ENCODE measurements around the gene NUPR2.
"Not testable (repeated sequence)": the region's sequence is repeated elsewhere in the genome, so short reads cannot be mapped to it uniquely, and the experiment has no call there.

The NUPR2 gene

DNA sequence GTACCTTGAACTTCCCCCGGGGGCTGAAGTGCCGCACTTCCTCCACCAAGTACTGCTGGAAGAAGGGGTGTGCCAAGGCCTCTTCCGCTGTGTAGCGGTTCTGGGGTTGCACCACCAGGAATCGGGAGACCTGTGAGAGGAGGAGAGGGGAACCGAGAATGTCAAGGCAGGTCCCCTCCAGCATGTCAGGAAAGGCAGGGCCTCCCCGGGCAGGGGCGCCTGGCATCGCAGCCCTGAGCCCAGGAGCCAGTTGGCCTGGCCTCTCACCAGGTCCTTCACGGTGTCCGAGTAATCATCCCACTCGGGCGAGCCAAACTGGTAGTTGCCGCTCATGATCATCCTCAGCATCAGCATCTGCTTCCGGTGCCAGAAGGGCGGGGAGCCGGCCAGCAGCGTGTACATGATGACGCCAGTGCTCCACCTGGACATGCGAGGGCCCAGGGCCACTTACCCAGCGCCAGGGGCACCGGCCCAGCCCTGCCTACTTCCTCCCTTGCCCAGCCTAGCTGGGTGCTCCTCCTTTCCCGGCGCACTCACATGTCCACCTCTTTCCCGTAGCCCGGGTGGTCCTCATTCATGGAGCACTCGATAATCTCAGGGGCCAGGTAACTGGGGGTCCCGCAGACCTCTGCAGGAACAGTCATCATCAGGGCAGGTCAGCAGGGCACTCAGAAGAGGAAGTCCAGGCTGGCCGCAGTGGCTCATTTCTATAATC is 34.4 kb downstream of the NUPR2 start:
- DNase-seq (ENCODE audit: low read depth): no peak
- no peak overlapping the region for H3K4me3 ChIP-seq (replicated peaks; ENCODE audit: low read depth, low read length)
- TF ChIP-seq, protein P1, sequence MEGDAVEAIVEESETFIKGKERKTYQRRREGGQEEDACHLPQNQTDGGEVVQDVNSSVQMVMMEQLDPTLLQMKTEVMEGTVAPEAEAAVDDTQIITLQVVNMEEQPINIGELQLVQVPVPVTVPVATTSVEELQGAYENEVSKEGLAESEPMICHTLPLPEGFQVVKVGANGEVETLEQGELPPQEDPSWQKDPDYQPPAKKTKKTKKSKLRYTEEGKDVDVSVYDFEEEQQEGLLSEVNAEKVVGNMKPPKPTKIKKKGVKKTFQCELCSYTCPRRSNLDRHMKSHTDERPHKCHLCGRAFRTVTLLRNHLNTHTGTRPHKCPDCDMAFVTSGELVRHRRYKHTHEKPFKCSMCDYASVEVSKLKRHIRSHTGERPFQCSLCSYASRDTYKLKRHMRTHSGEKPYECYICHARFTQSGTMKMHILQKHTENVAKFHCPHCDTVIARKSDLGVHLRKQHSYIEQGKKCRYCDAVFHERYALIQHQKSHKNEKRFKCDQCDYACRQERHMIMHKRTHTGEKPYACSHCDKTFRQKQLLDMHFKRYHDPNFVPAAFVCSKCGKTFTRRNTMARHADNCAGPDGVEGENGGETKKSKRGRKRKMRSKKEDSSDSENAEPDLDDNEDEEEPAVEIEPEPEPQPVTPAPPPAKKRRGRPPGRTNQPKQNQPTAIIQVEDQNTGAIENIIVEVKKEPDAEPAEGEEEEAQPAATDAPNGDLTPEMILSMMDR (IDR thresholded peaks at IDR 0.05; ENCODE audit: low read length, missing control alignments): no peak

DNA sequence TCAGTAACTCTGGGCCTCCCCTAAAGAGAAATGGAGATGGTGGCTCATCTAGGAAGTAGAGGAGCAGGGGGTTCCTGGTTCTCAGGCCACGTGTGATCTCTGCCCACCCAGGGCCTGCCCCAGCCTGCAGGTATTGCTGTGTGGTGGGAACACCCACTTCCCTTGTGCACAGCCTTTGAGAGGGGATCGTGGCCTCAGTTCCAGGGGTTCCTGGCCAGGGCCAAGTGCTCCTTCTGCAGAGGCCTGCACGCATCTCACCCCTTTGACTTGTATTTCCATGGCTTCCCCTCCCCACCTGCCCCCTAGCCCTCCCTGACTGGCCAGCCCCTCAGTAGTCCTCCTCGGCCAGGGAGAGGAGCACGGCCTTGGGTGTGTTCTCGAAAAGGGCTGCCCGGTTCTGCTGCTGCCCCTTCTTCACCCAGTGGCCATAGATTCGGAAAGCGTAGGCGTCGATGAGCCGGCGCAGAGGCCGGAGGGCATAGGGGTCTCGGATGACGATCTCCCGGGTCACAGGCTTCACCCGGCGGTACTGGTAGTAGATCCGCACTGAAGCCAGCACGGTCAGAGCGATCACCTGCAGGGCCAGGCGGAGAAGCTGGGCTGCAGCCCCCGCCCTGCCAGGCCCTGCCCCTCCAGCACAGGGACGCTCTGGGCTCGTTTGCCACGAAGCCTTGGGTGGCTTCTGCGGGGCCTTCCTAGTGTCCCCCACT is 35.3 kb downstream of the NUPR2 start:
- not testable (repeated sequence) for DNase-seq (ENCODE audit: low read depth); H3K4me3 ChIP-seq (replicated peaks; ENCODE audit: low read depth, low read length)

DNA sequence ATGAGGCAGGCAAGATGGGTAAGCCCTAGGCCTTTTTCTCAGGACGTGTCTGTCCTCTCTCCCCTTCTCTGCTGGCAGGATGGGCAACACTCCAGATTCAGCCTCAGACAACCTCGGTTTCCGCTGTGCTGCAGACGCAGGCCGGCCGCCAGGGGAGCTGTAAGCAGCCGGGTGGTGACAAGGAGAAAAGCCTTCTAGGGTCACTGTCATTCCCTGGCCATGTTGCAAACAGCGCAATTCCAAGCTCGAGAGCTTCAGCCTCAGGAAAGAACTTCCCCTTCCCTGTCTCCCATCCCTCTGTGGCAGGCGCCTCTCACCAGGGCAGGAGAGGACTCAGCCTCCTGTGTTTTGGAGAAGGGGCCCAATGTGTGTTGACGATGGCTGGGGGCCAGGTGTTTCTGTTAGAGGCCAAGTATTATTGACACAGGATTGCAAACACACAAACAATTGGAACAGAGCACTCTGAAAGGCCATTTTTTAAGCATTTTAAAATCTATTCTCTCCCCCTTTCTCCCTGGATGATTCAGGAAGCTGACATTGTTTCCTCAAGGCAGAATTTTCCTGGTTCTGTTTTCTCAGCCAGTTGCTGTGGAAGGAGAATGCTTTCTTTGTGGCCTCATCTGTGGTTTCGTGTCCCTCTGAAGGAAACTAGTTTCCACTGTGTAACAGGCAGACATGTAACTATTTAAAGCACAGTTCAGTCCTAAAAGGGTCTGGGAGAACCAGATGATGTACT is 36.6 kb downstream of the NUPR2 start:
- TF ChIP-seq, protein P1 (IDR thresholded peaks at IDR 0.05; ENCODE audit: low read length, missing control alignments): peak; percentile 82
- H3K4me3 ChIP-seq (replicated peaks; ENCODE audit: low read depth, low read length): no peak overlapping the region
- peak; percentile 79 for DNase-seq (ENCODE audit: low read depth)

DNA sequence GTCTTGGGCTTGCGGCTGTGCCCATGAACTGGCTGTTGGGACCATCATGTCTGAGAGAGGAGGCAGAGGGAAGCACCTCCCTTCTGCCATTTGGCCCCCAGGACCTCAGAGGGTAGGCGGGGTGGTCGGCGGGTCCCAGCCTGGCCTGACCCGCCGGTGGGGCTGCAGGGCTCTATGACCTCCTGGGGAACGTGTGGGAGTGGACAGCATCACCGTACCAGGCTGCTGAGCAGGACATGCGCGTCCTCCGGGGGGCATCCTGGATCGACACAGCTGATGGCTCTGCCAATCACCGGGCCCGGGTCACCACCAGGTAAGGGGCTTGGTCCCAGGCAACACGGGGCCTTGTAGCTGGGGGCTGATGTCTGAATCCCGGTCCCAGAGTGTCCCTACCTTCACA is 38.0 kb downstream of the NUPR2 start:
- H3K4me3 ChIP-seq (replicated peaks; ENCODE audit: low read depth, low read length): no peak overlapping the region
- TF ChIP-seq, protein P1 (IDR thresholded peaks at IDR 0.05; ENCODE audit: low read length, missing control alignments): no peak
- DNase-seq (ENCODE audit: low read depth): no peak

DNA sequence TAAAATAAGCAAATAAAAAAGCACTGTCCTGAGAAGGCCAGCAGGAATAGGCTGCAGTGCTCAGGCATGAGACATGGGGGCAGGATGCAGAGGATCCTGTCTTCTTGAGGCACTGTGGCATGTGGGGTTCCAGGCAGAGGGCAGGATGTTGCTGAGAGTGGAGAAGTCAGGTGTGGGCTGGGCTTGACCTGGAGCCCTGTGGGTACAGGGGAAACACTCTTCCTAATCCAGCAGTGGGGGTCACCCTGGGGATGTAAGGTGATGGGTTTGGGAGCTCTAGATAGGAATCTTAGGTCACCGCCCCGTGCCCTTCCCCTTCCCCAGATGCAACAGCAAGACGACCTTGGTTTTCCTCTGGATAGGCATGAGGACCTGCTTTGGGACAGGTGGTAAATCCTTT is 38.5 kb downstream of the NUPR2 start:
- DNase-seq (ENCODE audit: low read depth): no peak
- TF ChIP-seq, protein P1 (IDR thresholded peaks at IDR 0.05; ENCODE audit: low read length, missing control alignments): no peak
- H3K4me3 ChIP-seq (replicated peaks; ENCODE audit: low read depth, low read length): no peak overlapping the region

DNA sequence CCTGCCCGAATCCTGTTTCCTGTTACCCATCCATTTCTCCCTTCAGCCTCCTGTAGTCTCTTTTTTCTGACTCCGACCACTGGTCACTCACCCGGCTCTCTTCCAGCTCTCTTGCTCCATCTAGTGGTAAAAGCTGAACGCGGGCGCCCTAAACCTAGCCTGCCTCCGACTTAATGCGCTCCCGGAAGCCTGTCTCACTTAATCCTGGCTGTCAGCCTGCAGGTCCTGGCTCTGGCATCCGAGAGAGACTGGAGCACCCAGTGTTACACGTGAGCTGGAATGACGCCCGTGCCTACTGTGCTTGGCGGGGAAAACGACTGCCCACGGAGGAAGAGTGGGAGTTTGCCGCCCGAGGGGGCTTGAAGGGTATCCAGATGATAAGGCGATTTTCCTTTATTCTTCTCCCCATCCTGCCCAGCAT is 41.8 kb downstream of the NUPR2 start:
- no peak overlapping the region for H3K4me3 ChIP-seq (replicated peaks; ENCODE audit: low read depth, low read length)
- TF ChIP-seq, protein P1 (IDR thresholded peaks at IDR 0.05; ENCODE audit: low read length, missing control alignments): peak; percentile 88
- peak; percentile 88 for DNase-seq (ENCODE audit: low read depth)

DNA sequence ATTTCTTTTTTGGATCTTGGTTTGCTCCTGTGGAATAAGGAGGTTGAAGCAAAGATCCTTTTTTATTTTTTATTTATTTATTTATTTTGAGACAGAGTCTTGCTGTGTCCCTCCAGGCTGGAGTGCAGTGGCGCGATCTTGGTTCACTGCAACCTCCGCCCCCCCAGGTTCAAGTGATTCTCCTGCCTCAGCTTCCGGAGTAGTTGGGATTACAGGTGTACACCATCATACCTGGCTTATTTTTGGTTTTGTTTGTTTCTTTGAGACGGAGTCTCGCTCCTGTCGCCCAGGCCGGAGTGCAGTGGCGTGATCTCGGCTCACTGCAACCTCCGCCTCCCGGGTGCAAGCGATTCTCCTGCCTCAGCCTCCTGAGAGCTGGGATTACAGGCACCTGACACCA is 49.8 kb downstream of the NUPR2 start:
- not testable (repeated sequence) for H3K4me3 ChIP-seq (replicated peaks; ENCODE audit: low read depth, low read length); DNase-seq (ENCODE audit: low read depth)

Data from fibroblast of pulmonary artery (primary cell).